ENCODE data around the gene MUC22. TPM values are rescaled to one million over a fixed set of nuclear protein-coding genes. Genes with fewer than 3 reads are reported as not detected.
"Not testable (repeated sequence)": the region's sequence is repeated elsewhere in the genome, so short reads cannot be mapped to it uniquely, and the experiment has no call there.

The MUC22 gene
- total RNA-seq, 1 donor from 2014 or later = not detected

GRCh38 chr6:30998785-30999184 is 11.5 kb upstream of the MUC22 start:
- DNase-seq = no peak

- DNase-seq = not testable (repeated sequence)
These were observed 10.0 kb upstream of the MUC22 start for GRCh38 chr6:31000067-31000860.

GRCh38 chr6:31001281-31001888 is 8.9 kb upstream of the MUC22 start:
- no peak for DNase-seq

GRCh38 chr6:31002471-31002870 is 7.8 kb upstream of the MUC22 start:
- DNase-seq = no peak

- DNase-seq = no peak
These were observed 5.5 kb upstream of the MUC22 start for GRCh38 chr6:31004794-31005193.

GRCh38 chr6:31005249-31006020 is 4.8 kb upstream of the MUC22 start:
- DNase-seq = no peak

GRCh38 chr6:31007694-31008093 is 2.6 kb upstream of the MUC22 start:
- no peak for DNase-seq

- no peak for DNase-seq
These were observed 2.1 kb upstream of the MUC22 start for GRCh38 chr6:31008165-31008564.

- DNase-seq = no peak
These were observed 543 bp upstream of the MUC22 start for GRCh38 chr6:31009731-31010130.

- DNase-seq = no peak
These were observed 879 bp downstream of the MUC22 start for GRCh38 chr6:31011153-31011552.

GRCh38 chr6:31016659-31017299 is 6.5 kb downstream of the MUC22 start:
- no peak for DNase-seq

GRCh38 chr6:31017436-31017835 is 7.2 kb downstream of the MUC22 start:
- not testable (repeated sequence) for DNase-seq

- DNase-seq = no peak
These were observed 9.8 kb downstream of the MUC22 start for GRCh38 chr6:31020057-31020456.

GRCh38 chr6:31020631-31021255 is 10.5 kb downstream of the MUC22 start:
- DNase-seq = not testable (repeated sequence)

GRCh38 chr6:31021705-31022531 is 11.6 kb downstream of the MUC22 start:
- not testable (repeated sequence) for DNase-seq

GRCh38 chr6:31025595-31025994 is 15.3 kb downstream of the MUC22 start:
- DNase-seq = no peak

- no peak for DNase-seq
These were observed 20.8 kb downstream of the MUC22 start for GRCh38 chr6:31031095-31031494.

- no peak for DNase-seq
These were observed 22.8 kb downstream of the MUC22 start for GRCh38 chr6:31033075-31033474.

GRCh38 chr6:31035862-31036497 is 25.7 kb downstream of the MUC22 start:
- no peak for DNase-seq

GRCh38 chr6:31037169-31037568 is 26.9 kb downstream of the MUC22 start:
- DNase-seq = no peak

GRCh38 chr6:31037682-31038081 is 27.4 kb downstream of the MUC22 start:
- DNase-seq = peak; percentile 45
